HG03064 (cell line): ENCODE results near the gene SERPINA1.

ENCODE experiments used
- ATAC-seq: cut with Tn5 transposase; IDR thresholded peaks from one replicate; pipeline ENCODE4 v1.9.1; 2021; ENCODE audit warnings: low read depth; ENCODE audit not compliant: unreplicated experiment

SERPINA1 gene

DNA sequence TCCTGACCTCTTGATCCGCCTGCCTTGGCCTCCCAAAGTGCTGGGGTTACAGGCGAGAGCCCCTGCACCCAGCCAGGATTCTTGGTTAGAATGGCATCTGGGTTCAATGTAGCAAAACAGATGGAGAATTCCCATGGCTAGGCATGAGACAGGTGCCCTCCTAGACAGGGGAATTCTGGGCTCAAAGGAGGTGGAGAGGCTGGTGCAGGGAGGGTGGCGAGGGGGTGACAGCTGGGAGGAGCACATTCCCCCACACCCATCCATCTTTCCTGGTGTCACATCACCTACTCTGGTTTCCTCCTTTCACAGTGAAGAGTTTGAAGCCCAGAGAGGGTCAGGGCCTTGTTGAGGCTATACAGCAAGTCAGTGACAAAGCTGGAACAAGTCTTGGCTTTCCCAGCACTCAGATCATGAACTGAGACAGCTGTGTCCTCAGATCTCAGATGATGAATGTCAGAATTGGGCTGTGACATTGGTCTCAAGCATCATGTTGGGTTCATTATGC, 2.8 kb downstream of the SERPINA1 start:
- ATAC-seq: no peak

- ATAC-seq: no peak
Observed at GRCh38 chr14:94384342-94384741, 4.1 kb downstream of the SERPINA1 start.

DNA sequence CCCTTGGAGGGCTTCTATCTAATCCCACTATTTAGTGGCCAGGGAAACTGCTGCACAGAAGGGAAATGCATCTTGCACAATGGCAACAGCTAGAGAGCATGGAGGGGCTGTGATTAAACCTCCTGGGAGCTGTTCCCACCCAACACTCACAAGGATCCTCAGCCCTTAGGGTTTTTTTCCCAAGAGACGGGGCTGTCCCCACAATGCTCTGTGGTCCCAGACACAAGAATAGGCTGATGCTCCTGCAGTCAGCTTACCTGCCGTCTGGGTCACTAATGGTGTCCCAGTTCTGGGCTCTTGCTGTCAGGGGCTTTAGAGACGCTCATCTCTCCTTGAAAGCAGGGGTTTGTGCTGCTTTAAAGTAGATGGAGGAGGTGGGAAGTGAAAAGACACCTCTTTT, 4.6 kb downstream of the SERPINA1 start:
- ATAC-seq: no peak

DNA sequence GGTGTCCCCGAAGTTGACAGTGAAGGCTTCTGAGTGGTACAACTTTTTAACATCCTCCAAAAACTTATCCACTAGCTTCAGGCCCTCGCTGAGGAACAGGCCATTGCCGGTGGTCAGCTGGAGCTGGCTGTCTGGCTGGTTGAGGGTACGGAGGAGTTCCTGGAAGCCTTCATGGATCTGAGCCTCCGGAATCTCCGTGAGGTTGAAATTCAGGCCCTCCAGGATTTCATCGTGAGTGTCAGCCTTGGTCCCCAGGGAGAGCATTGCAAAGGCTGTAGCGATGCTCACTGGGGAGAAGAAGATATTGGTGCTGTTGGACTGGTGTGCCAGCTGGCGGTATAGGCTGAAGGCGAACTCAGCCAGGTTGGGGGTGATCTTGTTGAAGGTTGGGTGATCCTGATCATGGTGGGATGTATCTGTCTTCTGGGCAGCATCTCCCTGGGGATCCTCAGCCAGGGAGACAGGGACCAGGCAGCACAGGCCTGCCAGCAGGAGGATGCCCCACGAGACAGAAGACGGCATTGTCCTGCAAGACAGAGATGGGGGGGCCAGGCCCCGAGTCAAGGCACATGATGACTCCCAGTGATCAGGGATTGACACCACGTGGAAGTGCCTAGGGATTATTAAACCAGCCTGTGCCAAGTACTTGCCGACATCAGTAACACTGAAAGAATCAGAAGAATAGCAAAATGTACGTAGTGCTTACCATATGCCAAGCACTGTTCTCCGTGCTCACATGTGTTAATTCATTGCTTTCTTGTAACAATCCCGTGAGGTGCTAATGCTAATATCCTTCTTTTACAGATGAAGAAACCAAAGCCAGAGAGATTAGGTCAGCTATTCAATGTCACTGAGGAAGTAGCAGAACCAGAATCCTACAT, 5.4 kb downstream of the SERPINA1 start:
- ATAC-seq: no peak

DNA sequence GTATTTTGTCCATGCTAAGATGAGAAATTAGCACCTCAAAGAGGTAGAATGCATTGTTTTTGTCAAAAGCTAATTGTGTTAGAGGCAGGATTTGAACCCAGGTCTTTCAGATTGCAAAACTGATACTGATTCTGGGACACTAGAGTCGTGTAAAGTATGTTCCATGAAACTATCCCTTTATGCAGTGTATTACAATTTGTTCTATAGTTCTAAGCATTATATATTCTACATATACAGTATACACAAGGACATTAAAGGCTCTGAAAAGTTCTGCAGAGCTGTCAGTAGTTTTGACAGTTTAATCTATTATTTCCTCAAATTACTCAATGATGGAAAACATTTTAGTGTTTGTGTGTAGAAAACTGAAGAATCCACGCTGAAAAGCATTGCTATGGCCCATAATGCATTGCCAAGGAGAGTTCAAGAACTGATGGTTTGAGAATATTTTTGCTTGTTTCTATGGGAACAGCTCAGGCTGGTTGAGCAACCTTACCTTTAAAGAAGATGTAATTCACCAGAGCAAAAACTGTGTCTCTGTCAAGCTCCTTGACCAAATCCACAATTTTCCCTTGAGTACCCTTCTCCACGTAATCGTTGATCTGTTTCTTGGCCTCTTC, 6.2 kb downstream of the SERPINA1 start:
- ATAC-seq: no peak

DNA sequence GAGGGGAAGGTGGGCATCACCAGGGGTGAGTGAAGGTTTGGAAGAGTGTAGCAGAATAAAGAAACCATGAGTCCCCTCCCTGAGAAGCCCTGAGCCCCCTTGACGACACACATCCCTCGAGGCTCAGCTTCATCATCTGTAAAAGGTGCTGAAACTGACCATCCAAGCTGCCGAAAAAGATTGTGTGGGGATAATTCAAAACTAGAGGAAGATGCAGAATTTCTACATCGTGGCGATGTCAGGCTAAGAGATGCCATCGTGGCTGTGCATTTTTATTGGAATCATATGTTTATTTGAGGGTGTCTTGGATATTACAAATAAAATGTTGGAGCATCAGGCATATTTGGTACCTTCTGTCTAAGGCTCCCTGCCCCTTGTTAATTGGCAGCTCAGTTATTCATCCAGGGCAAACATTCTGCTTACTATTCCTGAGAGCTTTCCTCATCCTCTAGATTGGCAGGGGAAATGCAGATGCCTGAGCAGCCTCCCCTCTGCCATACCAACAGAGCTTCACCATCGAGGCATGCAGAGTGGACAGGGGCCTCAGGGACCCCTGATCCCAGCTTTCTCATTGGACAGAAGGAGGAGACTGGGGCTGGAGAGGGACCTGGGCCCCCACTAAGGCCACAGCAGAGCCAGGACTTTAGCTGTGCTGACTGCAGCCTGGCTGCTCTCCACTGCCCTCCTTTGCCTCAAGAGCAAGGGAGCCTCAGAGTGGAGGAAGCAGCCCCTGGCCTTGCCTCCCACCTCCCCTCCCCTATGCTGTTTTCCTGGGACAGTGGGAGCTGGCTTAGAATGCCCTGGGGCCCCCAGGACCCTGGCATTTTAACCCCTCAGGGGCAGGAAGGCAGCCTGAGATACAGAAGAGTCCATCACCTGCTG, 7.0 kb downstream of the SERPINA1 start:
- no peak for ATAC-seq

- ATAC-seq: no peak
Observed at GRCh38 chr14:94380225-94381148, 7.9 kb downstream of the SERPINA1 start.

DNA sequence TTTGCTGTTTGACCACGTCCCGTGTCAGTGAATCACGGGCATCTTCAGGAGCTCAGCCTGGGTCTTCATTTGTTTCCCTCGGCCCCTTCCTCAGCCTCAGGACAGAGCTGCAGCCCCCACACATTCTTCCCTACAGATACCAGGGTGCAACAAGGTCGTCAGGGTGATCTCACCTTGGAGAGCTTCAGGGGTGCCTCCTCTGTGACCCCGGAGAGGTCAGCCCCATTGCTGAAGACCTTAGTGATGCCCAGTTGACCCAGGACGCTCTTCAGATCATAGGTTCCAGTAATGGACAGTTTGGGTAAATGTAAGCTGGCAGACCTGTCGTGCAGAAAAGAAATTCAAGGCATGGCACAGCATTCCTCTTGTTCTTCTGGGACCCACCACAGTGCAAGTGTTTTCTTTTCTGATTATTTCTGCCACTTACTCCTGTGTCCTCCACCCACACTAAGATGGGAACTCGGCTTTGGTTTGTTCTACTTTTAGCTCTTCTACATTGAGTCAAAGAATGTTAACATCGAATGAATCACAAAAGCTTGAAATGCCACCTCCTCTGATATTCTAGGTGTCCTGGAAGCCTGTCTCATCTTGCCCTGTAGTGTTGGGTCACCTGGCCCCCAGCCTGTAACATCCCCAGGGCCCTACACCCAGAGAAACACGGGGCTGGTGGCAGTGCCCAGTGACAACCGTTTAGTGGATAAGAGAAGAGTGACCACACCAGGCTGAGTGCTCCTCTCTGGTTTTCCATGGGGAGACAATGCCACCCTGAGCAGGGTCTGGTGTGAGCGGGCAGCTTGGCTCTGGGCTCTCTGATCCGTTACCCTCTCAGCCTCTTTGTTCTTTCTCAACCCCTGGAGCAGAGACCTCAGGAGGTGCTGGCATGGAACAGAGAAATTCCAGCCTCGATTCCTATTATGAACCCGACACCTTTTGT, 8.8 kb downstream of the SERPINA1 start:
- no peak for ATAC-seq

DNA sequence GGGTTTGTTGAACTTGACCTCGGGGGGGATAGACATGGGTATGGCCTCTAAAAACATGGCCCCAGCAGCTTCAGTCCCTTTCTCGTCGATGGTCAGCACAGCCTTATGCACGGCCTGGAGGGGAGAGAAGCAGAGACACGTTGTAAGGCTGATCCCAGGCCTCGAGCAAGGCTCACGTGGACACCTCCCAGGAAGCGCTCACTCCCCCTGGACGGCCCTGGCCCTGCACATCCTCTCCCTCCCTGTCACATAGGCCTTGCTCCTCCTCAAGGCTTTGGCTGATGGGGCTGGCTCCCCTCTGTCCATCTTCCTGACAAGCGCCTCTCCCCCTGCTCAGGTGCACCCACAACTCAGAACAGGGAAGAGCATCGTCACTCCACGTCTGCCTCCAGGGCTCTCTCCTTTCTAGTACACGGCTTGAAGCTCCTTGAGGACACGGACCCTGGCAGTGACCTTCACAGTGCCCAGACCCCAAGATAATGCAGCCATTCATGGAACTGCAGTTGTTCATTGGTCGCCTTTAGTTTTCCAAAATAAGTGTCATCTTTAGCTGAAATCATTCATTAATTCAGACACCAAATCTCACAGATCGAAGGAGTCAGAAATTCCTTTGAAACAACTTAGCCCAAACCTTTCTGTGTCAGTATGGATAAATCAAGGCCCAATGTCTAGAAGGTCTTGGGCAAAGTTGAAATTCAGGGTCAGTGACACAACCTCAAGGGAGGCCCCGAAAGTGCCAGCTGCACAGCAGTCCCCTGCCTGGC, 9.7 kb downstream of the SERPINA1 start:
- no peak for ATAC-seq

DNA sequence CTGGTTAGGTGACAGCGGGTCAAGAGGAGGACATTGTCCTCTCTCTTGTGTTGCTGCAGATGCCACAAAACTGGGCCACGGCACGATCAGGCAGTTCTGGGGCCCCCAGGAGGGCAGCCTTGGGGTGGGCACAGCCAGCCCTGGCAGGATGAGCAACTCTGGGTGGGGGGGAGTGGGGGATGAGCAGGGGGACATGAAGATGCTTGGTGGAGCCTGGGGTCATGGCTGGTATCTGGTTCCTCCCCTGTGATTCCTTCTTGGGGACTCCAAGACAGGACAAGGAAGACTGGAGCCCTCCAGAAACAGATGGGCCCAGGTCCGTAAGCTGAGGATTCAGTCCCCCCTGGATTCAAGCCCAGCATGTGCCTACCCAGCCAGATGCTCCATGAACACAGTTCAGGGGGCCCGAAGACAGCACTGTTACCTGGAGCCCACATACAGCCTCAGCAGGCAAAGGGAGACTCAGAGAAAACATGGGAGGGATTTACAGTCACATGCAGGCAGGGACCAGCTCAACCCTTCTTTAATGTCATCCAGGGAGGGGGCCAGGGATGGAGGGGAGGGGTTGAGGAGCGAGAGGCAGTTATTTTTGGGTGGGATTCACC, 10.4 kb downstream of the SERPINA1 start:
- ATAC-seq: no peak

DNA sequence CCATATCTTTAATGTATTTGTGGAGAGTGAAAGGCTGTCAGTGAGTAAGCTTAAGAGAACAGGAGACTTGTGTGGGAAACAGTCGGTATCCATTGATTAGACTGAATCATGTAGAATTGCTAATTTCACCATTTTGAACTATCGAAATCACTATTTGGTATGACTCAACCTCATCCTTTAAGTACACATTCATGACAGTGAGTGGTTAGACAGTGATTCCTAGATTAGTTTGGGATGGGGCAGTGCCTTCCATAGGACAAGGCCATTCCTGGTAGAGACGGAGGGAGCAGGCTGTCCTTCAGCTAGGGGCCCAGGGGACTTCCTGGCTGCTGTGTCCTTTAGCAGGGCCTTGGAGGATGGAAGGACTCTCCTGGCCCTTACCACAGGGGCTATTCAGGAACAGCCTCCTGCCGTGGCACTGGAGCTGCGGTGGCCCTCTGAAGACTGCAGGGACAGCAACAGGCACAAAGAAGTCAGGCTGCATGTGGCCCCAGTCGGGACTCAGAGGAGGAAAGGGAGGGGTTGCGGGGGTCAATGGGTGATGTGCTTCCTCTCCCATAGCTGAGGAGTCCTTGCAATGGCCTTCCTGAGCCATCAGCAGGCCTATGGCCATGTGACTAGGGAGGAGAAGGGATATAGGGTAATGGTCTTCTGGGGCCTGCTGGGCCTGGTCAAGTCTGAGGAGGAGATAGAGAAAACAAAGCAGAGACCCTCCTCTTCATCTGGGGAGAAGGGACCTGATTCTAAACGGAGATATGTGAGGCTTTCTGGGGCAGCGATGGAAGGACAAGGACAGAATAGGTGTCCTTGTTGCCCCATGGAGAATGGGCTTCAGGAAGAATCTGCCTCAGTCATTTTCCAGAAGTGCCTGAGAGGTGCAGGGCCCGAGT, 11.2 kb downstream of the SERPINA1 start:
- no peak for ATAC-seq

DNA sequence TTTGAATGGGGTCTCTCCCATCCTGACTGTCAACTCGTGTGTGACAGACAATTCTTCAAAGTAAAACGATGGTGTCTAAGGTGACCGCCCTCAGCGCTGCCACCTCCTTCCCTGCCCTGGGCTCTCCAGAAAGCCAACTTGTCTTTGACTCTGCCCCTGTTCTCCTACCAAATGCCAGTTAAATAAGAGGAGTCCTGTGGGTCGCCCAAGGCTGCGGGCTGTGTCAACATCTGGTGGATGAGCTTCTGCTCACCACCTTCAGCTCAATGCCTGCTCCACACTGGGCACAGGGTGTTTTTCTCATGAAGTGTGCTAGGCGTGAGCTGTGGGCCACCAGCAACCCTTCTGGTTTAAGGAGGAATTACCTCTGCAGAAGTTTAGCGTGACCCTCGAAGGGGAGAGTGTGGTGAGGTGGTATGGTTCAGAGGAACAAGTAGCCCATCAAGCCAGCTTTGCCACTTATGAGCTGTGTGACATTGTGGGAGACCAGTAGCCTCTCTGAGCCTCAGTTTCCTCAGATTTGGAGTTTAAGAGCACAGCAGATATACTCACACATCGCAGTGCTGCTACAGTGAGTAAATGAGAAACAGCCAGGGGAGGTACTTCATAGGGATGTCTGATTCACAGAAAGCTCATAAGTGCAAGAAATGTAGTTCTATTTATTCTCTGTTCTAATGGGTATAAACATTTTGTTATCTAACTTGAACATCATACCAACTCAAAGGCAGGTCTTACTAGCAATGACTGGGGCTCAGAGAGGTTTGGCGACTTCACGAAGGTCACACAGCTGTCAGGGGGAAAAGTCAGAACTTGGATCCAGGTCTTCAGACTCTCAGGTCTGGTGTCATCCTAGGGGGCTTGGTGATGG, 12.1 kb downstream of the SERPINA1 start:
- no peak for ATAC-seq

- no peak for ATAC-seq
Observed at GRCh38 chr14:94375552-94376107, 12.8 kb downstream of the SERPINA1 start.

- no peak for ATAC-seq
Observed at GRCh38 chr14:94374749-94375260, 13.6 kb downstream of the SERPINA1 start.

- no peak for ATAC-seq
Observed at GRCh38 chr14:94374116-94374515, 14.3 kb downstream of the SERPINA1 start.
